CD4-positive, alpha-beta T cell treated with Interleukin-4 for 4 hours (primary cell): Measurements from ENCODE around the gene HTRA1.

Source experiments
- DNase-seq: peaks from one replicate; pipeline ENCODE4 v3.0.0-alpha.2; 2020

The HTRA1 gene

DNA sequence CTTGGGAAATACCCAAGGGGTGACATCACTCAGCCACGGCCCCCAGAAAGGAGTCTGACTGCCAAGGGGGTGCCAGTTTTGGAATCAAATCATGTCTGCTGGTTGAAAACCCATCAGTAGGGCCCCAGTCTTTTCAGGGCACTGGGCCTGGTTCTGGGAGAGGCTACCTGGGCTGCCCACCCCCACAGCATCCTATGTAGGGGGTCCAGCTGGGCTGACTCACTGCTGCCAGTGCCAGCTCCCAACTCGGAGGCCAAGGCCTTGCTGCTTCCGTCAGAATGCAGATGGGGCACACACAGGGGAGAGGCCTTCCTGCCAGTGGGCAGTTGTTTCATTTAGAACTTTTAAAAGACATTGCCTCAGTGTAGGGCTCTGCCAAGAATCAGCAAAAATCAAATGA lies 59.7 kb downstream of the HTRA1 start:
- DNase-seq = no peak

- no peak for DNase-seq
These were observed 63.5 kb downstream of the HTRA1 start for GRCh38 chr10:122524811-122525210.

DNA sequence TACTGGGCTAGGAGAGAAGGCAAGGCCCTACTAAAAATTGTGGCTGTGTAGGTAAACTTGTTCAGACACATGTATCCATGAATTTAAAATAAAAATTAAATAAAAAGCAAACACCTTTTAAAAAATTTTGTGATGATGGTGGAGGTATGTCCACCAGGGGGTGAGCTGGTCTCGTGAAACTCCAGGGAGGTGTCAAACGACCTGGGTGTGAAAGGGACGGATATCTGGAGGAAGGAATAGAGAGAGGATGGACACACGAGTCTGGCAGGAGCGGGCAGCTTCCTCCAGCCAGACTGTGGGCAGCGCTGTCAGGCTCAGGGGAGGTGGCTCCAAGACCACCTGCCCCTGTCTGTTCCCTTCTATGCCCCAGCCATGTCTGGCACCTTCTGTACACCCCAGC lies 64.4 kb downstream of the HTRA1 start:
- DNase-seq = peak; percentile 13

DNA sequence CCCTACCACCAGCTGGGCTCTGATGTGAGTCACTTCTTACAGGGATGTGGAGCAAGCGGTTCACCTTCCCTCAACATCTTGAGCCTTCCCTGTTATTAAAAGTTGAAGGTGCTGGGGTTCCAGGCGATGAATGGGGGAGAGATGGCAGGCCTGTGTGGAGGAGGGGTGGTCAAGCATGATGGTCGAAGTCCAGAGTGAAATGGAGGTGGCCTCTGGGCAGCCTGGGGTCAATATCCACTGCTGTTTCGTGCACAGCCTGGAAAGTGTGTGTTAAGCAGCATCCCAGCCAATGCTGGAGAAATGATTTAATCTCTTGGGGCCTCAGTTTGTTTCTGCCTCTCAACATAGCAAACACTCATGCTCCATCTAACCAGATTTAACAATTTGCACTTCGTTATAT lies 65.5 kb downstream of the HTRA1 start:
- no peak for DNase-seq

DNA sequence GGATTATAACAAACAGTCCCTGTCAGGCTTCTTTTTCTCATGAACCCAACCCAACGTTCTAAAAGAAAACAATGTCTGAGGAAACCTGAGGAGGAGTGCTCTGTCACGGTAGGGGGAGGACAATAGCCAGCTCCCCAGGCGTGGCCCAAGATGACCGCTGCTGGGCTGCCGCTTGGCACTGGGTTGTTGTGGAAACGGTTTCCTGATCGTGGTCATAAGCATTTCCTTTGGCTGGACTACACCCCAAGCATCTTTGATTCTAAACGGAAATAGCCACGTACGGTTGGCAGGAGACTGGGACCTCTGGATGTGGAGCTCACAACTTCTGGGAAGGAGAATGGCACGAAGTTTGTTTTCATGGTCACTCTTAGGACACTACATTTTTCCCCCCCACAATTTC lies 68.8 kb downstream of the HTRA1 start:
- no peak for DNase-seq

DNA sequence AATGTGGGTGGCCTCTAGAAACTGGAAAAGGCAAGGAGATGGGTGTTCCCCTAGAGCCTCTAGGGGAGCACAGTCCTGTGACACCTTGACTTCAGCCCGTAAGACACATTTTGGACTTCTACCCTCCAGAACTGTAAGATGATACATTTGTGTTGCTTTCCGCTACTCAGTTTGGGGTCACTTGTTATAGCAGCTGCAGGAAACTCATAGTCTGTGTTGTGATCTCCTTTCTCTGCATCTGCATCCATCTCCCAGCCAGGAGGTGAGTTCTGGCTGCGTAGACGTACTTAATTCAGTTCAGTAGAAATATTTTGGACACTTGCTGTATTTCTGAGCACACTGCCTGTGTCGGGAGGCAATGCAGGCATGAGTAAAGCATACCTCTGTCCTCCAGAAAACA lies 69.9 kb downstream of the HTRA1 start:
- DNase-seq = no peak

- no peak for DNase-seq
These were observed 70.6 kb downstream of the HTRA1 start for GRCh38 chr10:122531939-122532338.

- DNase-seq = no peak
These were observed 71.4 kb downstream of the HTRA1 start for GRCh38 chr10:122532601-122533296.

DNA sequence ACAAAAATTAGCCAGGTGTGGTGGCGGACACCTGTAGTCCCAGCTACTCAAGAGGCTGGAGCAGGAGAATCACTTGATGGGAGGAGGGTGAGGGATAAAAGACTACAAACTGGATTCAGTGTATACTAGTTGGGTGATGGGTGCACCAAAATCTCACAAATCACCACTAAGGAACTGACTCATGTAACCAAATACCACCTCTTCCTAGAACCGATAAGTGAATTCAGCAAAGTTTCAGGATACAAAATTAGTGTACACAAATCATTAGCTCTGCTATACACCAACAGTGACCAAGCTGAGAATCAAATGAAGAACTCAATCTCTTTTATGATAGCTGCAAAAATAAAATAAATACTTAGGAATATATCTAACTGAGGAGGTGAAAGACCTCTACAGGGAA lies 76.2 kb downstream of the HTRA1 start:
- DNase-seq = no peak

DNA sequence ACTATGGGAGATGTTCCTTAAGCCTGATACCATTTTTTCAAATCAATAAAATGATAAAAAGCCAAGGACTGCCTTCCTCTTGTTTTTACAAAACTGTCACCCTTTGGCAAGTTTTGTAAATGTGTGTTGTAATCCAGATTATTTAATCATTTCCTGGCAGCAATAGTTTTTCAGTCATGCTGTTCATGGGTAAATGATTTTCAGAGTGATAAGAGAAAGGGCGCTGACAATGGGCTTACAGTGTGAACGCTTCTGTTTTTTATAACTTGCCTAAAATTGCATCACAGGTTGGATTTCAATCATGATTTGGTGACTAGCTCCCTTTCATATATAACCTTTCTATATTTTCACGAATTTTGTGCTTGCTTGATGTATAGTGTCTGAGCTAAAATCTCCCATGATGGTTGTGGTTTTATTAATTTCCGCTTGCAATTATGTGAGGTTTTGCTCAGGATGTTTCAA lies 80.2 kb downstream of the HTRA1 start:
- DNase-seq = peak; percentile 41

GRCh38 chr10:122543676-122544445 lies 82.5 kb downstream of the HTRA1 start:
- no peak for DNase-seq

DNA sequence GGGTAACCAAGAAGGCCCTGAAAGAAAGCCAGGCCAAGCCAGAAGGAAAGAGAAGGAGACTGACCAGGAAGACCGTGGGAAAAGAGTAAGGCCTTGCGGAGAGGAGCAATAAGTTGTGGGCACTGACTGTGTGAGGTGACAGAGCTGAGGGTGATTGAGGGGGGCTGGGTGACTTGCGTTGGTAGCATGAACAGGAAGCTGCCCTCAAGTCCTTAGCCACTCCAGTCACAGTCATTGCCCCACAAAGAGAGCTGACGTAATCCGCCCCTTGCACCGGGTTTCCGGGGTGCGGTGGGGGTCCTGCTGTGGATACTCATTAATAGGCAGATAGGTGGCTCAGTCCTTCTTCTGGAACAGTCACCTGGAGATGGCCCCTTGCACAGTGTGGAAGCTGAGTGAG lies 83.1 kb downstream of the HTRA1 start:
- DNase-seq = peak; percentile 32

GRCh38 chr10:122546242-122546641 lies 84.9 kb downstream of the HTRA1 start:
- no peak for DNase-seq

DNA sequence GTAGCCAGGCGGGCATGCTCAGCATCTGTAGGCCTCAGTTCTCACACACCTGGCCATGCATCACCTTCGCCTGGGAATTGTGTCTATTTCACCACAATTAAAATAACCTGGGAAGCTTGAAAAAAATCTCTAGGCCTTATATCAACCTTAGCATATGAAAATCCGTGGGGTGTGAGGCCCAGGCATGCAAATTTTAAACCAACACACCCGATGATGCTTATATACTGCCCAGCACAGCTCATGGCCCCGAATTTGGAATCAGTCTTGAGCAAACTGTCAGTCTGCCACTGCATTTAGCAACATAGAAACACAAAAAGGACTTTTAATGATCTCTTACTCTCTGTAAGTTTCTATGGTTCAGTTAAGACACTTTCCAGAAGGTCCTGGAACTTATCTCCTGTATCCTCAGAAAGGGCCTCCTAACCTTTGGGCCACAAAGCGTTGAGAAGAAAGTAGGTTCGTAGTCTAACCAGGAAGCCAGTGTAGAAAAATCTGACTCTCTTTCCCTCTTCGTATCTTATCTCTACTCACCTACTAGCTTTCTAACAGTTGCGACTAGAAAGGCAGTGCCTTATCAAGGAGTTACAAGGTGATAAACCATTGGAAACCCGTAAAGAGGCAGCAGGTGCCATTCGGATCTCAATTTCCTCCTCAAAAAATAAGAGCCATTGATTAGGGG lies 87.2 kb downstream of the HTRA1 start:
- no peak for DNase-seq

GRCh38 chr10:122549636-122550035 lies 88.3 kb downstream of the HTRA1 start:
- DNase-seq = no peak

DNA sequence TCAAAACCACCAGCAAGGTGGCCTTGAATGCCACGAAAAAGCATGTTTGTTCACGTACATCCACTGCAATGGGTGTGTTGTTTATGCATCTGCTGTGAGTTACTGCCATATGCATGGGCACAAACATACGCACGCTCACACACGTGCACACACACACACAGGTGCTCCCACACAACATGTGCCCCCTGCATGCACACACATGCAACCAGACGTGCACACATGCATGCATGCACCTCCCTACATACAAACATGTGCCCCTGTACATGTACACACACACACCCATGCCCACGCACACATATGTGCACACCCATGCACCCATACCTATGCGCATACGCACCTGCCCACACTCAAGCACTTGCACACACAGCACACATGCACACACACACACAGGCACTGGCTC lies 89.1 kb downstream of the HTRA1 start:
- DNase-seq = no peak

DNA sequence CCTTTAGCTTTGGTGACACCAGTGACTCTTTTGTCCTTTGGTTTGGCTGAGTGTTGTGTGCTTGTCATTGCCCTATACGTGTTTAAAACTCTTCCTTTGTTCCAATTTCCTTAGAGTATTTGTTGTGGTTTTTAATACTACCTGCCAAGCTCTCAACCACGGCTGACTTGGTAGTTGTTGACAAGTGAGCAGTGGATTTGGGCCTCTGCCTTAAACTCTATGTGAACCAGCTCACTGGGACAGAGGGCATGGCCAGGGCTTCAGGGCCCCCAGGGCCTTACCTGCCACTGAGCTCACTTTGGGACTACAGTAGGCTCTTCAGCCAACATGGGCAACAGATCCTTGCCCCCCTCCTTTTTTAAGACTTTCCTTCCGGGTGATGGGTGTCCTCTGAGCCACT lies 89.6 kb downstream of the HTRA1 start:
- DNase-seq = no peak

DNA sequence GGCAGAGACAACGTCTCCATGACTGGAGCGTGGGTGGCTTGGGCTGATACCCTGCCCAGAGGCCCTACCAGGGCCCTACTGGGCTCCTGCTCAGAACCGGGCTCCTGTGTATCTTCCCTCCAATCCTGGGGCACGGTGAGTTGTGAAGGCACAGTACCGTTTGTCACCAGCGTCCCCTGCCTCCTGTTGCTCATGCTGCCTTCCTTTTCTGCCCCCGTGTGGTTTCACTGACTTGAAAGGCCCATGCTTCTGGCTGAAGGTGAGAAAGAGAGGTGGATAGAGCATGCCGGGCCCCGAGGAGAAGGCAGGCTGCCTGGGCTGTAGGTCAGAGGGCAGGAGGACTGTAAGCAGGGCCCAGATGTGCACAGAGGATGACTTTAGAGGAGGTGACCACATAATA lies 90.1 kb downstream of the HTRA1 start:
- peak; percentile 44 for DNase-seq

DNA sequence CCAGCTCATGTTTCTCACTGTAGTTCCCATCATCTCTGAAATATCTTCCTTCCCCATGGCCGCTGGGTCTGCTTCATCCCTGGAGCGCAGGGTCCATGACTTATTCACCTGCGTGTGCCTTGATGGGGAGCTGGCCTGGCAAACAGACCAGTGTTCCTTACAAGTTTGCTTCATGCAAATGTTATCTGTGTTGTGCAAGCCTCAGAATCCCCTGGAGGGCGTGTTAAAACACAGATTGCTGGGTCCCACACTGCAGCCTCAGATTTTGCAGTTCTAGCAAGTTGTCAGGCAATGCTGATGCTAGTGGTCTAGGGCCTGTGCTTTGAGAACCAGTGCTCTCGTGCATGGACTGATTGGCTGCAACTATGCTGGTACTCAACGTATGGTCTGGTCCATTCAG lies 92.0 kb downstream of the HTRA1 start:
- no peak for DNase-seq

GRCh38 chr10:122554131-122555036 lies 93.0 kb downstream of the HTRA1 start:
- DNase-seq = no peak

- DNase-seq = no peak
These were observed 94.1 kb downstream of the HTRA1 start for GRCh38 chr10:122555442-122555841.

DNA sequence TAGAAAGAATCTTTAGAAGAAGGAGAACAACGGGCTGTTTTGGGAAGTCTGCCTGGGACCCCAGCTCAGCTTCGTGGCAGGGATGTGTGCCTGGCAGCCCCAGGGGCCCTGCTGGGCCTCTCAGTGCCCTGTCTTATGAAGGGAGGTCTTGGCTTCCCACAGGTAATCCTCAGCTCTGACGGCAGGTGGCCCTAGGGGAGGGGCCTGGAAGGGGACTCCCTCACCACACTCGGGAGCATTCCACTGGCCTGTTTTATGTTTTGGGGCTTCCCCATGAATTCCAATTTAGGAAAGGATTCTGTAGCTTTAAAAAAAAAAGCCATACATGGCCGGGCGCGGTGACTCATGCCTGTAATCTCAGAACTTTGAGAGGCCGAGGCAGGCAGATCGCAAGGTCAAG lies 96.2 kb downstream of the HTRA1 start:
- no peak for DNase-seq

- peak; percentile 3 for DNase-seq
These were observed 97.1 kb downstream of the HTRA1 start for GRCh38 chr10:122558452-122558851.
